IPS-11a (cell line): ENCODE results near the gene SNX3.
A peak's percentile ranks its signal among the peaks of the same experiment; 100 is the strongest.

Source experiments
- H3K4me3 ChIP-seq: one replicate; pipeline ENCODE4 v1.5.1; 2013; ENCODE audit warnings: low read depth, low read length, control low read depth

Gene SNX3

DNA sequence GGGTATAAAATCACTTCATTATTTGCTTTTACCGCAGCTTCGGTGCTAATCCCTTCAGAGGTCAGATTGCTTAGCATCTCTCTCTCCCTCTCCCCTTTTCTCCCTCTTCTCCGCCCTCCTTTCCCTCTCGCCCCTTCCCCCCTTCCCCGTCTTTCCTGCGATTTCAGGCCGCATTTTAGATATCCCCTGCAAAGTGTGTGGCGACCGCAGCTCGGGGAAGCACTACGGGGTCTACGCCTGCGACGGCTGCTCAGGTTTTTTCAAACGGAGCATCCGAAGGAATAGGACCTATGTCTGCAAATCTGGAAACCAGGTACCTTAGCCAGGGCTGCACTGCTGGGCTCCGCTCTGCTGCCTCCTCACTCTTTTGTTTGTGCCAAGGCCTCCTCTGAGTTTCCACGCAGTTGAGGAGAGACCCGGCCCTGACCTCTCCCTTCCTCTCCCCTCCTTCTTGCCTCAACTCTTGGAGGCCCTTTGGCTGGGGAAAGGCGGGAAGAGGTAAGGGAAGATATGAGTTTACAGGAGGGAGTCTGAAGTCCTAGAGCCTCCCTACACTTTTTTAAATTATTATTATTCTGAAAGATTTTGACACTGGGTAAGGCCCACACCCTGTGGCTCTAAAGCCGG, 89.4 kb downstream of the SNX3 start:
- no peak overlapping the region for H3K4me3 ChIP-seq

DNA sequence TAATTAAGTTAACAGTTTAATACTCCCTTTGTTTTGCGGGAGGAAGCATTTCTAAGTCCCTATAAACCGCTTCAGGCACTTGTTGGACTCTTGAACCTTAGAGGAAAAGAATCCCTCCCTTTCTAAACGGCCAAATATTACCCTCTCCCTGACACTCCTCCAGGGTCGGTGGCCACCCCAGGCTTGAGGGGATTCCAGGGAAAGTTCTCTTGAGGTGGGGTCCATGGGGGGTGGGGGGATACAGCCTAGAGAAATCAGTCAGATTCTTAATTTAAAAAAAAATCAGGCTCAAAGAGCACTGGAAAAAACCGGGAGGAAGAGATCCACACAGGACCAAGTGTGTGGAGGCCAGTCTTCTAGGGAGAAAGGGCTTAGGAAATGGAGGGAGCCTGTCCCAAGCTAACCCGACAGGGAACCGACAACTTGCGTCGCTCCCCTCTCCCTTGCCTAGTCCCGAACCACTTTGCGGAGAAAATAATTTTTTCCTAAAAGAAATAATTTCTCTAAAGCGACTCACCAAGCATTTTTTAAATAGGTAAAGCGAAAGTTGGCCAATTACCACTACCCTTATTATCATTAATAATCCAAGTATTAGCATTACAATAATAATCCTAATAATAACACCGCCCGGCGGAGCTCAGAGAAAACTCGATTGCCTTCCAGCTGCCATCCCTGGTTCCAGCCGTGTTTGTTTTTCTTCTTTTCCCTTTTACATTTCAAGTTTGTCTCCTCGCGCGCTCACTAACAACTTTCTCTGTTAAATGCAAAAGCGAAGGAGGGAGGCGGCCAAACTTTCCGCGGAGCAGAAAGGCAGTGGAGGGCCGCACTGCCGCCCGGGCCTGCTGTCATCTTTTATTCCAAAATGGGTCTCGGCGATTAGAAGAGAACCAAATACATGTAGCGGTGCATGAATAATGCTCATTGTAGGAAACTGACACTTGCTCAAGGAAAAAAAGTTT, 90.2 kb downstream of the SNX3 start:
- no peak overlapping the region for H3K4me3 ChIP-seq

DNA sequence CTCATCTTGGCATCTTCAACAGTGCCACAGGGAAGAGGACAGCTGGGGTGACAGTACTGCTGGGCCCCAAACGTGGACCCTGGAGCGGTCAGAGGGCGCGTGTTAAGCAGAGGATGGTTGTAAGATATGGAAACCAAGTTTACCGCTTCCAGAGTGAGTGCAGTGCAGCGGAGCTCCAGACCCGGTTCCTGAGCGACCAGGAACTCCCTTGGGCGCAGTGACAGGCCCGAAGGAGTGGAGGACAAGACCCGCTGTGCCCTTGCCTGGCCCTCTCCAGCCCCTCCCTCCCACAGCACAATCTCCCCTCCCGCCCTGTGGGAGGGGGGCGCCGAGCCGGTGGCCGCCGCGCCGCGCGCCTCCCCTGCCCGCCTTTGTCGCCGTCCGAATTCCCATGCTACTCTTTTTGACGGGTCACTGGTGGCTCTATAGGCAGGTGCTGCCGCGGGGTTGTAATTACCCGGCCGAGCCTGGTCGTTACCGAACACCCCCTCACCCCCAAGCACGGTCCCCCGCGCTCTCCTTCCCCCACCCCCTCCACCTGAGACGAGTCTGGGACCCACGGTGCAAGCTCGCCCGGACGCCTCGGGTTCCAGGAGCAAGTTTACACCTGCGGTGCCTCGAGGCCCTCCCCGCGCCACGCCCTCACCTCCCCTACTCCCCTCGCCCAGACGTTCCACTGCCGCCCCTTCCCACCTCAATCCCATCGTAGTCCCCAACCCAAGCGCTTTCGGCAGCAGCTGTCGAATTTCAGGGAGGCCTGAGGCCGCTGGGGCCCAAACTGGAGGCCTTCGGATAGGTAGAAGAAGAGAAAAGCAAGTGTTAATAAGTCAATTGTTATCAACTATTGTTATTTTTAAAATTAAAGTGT, 91.1 kb downstream of the SNX3 start:
- H3K4me3 ChIP-seq, result no peak overlapping the region

DNA sequence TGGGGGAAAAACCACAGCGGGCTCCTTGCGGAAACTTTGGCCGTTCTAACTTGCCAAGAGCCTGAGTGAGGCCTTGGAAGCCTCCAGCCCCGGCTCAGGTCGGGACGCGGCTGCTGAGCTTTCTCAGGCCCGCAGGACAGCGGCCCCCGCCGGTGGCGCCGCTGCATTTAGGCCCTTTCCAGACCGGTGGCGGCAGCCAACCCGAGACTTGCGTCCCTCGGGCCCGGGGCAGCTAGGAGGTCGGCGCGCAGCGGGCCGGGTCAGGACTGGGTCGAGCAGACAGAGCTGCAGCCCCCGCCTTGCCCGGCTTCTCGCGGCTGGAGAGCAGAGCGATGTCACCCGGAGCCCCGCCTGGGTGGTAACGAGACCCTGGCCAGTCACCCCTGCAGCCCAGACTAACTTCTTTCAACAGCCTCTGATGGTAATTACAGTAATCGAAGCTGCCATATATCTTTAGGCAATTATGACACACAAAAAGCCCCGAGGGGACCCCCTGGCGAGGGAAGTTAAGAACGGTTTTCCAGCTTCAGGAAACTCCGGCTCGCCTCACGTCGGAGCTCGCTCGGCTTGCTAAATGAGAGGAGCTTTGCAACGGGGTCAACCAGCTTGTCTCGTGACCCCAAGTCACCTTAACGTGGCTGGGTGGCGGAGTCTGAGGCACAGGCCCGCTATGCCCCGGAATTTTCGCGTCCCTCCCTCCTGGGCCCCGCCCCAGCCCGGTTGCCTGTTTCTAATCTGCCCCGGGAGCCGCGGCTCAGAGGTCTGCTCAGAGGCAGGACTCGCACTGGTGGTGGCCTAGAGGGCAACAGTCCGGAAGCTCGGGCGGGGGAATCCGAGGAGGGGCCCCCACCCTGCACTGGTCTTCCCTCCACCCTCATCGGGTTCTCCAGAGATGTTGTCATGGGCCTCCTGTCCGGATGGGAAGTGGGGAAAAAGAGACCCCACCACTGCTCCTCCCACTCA, 92.1 kb downstream of the SNX3 start:
- no peak overlapping the region for H3K4me3 ChIP-seq

DNA sequence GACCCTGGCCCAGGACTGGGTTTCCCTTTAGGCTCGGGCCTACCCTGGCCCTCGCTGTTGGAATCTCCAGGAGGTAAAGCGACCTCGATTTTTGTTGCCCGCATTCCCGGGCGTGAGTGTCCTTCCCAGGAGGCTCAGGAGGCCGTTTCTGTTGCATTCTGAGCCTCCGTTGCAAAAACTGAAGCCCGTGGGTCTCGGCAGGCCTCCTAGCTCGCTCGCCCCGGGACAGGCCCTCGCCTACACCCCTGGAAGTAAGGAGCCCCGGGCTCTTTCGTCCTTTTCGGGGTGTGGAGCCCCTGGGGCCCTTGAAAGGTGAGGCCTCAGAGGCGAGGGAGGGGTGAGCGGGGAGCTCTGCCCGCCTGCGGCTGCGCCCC, 92.8 kb downstream of the SNX3 start:
- no peak overlapping the region for H3K4me3 ChIP-seq

DNA sequence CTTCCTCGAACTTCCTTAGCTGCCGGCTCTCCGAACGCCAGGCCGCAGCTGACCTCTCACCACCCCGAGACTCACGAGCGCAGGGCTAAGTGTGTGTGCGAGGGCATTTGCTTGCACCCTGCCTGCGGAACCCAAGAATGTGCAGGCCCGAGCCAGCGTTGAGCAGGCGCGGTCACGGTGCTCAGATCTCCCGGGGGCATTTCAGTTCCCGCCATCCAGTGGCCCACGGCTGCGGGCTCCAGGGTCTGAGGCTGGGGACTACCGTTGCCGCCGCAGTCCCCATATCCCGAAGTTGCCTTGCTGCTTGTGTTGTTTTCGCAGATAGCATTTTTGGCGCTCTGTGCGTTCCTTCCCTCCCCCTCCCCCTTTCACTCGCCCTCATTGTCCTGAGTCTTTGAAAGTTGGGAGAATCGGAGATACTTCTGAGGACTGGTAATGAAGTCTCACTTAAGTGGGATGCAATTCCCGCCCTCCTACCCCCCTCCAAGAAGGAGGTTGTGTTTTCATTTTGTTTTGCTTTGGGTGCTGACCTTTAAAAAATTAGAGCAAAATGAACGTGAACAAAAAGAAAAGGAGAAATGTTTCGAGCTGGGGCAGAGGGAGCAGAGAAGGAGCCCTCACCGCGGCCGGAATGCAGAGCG, 93.3 kb downstream of the SNX3 start:
- H3K4me3 ChIP-seq, result peak overlapping the region; percentile 13

DNA sequence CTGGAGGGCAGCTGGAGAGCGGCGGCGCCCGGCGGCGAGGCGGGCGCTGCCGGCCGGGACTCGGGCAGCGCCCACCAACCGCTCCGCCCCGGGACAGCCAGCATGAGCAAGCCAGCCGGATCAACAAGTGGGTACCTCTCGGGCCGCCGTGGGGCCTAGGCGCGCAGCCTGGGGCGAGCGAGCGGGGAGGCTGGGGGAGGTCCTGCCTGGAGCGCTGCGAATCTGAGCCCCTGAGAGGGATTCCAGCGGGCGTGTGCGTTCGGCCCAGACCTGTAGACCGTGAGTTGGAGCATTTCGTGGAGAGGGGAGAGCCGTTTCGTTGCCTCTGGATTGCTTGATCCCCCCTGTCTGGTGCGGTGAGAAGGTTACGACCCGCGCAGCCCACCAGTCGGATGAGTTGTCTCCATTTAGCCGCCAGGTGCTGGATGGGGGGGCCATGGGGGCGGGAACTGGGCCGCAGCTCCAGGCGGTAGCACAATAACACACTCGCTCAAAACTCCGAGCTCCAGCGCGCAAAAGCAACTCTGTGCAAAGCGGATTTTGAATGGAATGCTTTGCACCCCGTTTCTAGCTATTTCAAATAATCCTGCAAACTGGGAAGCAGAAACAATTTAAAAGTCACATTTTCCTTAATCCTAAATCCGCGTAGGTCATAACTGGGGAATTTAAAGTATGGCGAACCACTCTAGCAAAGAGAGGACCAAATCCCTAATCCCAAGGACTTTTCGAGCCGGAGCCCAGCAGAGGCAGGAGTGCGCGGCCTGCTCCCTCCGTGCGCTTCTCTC, 94.0 kb downstream of the SNX3 start:
- H3K4me3 ChIP-seq, result peak overlapping the region; percentile 13

DNA sequence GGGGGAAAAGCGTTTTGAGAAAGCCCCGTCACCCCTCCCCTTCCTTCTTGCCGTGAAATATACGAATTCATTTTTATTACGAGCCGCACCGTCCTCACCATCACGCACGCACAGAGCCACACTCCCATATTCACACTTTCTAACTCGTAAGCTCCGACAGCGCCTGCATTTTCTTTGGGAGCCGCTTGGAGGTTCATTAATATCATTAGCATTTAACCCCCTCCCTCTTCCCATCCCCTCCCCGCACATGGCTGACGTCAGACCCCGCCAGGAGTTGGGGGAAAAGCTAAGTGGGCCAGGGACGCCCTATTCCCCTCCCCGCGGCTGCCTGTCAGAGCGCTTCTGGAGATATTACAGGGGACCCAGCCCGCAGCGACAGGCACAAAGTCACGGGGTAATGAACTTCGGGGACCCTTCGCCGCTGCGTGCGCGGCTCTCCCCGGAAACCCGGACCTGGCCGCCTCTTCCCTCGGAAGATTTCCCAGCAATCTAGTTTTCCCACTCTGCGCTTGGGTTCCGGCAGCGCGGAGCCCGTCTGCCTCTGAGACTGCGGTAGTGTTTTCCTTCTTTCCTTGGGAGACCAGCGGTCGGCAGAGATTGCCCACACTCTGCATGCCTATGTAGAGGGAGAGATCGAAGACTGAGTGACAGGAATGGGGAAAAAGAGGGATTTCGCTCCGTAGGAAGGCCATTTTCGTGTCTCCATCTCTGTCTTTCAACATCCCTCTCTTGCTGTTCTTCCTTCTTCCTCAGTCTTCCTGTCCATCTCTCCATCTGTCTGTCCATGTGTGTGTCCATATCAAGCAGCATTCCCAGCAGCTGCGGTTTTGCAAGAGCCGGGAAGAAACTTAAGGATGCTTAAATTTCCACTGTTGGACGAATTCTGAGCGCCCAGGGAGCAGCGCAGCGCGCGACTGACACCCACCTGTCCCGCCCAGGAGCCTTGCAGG, 94.9 kb downstream of the SNX3 start, which contains the start of gene NR2E1:
TSS of gene NR2E1 (plus strand) at position 309 of the 950 bp plus-strand sequence. CDS start 744 bp downstream, outside the sequence.
- peak within 1 kb of the TSS; percentile 2 for H3K4me3 ChIP-seq

DNA sequence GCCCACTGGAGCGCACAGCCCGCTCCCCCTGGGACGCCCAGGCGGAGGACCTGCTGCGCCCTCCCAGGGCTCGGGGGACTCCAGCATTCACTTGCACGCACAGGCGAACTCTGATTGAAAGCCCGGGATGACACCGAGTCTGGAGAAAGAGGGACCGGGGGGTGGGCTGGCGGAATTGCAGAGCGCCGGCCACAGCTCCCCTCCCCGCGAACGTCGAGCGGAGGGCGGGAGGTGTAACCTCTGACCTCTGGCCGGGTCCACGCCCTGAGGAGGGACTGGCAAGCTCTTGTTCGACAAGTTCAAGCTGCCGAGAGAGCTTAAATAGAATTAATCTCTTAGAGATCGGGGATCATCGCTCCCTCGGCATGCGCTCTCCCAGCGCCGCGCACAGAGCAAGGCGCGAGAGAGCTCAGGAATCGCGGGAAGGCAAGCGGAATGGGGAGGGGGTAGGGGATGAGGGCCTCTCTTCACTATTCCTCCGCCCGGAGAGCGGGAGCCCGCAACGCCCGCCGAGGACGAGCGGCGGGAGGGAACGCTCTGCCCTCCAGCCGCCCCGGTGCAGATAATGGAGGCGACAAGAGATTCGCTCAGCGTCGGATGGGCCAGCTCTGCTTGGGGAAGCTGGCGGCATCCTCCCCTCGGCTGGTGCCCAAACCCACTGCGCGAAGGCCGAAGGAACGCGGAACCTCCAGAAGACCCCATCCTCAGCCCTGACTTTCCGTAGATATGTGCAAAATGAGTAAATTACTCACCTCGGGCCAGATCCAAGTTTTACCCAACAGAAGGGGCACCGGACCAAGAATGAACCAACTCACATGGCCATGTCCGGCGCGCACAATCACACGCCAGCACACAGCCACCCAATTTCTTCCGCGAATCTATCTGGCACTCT, 95.8 kb downstream of the SNX3 start:
- peak overlapping the region; percentile 2 for H3K4me3 ChIP-seq

DNA sequence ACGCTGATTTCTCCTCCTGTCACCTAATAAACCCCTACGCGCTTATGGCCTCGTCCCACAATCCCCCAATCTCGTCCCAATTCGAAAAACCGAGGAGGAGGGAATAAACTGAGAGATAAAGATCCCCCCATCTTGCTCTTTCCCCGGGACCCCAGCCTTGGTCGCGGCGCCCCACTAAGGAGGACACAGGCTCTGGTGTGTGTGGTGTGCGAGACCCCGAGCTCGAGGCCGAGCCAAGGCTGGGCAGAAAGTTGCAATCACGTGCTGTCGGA, 96.4 kb downstream of the SNX3 start:
- H3K4me3 ChIP-seq, result no peak overlapping the region

DNA sequence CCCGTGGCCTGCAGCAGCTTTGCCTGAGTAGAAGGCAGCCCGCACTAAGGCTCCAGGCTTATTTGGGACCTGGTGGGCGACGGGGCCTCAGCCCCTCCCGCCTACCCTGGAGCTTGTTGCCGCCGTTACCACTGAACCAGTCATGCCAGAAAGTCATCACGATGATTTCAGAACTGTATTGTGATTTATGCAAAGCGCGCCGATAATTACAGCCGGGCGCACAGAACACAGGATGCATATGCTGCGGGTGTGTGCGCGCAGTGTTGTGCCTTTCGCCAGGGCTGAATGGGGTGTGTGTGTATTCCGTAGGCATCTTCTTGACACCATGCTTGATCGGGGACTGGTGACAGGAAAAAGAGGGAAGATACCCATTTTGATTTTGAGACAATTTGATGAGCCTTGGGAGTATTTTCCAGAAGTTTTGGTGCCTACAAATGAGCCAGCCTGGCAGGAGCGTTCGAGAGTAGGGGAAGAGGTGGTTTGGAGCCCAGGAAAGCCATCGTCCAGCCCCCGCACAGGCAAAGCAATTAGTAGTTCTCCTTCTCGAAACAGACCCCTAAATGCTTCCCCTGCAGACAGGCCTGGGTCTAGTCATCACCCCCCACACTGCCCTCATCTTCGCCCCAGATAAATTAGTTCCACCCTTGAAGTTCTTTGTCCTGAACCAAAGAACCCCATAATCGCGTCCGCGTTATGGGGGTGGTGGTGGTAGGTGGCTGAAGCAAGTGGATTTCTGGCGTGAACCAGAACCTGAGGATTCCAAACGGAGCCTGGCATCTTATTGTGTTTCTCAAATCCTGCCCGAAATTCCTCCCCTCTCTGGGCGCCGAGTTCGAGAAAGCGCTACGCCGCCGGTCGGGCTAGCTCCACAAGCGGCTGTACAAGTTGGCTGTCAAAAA, 96.9 kb downstream of the SNX3 start:
- H3K4me3 ChIP-seq, result no peak overlapping the region

DNA sequence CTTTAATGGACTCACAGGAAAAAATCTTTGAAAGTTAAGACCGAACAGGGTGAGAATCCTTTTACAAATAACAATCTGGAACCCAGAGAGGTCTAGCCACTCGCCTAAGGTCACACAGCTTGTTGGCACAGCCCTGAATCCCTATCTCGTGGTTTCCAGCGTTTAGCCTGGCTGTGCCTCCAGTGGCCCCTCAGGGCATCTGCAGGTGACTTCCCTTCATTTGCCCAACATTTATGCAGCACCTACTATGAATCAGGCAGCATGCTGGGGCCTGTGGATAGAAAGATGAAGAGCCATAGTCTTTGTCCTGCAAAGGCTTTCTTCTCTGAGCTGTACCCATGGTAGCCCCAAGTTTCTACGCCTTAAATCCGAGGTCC, 97.6 kb downstream of the SNX3 start:
- H3K4me3 ChIP-seq, result no peak overlapping the region

DNA sequence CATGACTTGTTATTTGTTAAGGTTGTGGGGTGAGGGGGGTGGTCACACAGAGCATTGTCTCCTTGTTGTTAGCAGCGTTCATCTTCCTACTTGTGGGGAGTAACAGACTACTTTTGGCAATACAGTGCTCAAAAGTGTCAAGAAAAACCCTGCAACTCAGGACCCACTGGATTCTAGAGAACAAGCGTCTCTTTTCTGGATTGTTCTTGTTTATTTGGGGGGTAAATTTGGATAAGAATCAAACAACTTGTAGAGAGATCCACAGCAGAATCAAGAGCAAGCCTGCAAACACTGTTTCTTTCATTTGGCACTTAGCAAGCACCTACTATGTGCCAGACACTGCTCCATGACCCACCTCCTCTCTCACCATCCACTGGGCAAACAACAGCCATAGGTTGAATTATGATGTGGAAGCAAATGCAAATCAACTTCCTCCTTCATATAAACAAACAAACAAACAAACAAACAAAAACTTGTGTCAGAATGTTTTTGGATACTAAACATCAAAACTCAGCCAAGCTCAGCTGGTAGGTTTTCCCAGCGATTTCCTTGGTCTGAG, 99.0 kb downstream of the SNX3 start:
- no peak overlapping the region for H3K4me3 ChIP-seq
